NCI-H748 treated with DMSO at 0.1 percent for 48 hours (cell line): Measurements from ENCODE around the gene PRKAR1B.

Source experiments
- DNase-seq: peaks from one replicate; lab custom pipeline; 2025; lab: John Stamatoyannopoulos, UW

PRKAR1B gene

DNA sequence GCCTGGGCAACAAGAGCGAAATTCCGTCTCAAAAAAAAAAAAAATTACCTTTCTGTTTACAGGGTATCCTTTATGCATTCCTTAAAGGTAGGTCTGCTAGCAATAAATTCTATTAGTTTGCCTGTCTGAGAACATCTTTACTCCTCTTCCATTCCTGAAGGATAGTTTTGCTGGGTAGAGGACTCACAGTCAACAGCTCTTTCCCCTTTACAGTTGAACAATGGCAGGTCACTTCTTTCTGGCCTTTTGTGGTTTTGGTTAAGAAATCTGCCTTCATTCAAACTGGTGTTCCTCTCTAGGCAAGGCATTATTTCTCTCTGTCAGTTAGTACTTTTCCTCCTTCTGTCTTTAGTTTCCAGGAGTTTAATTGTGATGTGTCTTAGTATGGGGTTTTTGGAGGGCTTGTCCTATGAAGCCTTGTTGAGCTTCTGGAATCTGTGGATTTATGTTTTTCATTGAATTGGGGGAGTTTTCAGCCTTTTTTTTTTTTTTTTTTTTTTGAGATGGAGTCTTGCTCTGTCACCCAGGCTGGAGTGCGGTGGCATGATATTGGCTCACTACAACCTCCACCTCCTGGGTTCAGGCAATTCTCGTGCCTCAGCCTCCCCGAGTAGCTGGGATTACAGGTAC lies 5.3 kb downstream of the PRKAR1B start:
- no peak for DNase-seq

DNA sequence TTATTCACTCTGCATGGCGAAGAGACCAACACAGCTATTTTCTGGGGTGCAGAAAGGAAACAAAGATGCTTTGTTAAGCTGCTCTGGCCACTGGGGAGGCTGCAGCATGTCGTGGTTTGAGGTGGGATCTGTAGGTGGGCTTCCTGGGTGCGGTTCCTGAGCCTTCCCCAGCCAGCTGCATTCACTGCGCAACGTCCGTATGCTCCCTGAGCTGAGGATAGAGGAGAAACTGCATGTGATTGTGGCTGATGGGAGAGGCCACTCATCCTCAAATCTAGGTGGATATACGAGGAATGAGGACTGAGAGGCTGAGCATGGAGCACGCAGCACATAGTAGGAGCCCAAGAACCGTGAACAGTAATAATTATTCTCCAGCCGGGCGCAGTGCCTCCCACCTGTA lies 10.4 kb downstream of the PRKAR1B start:
- DNase-seq, result no peak

DNA sequence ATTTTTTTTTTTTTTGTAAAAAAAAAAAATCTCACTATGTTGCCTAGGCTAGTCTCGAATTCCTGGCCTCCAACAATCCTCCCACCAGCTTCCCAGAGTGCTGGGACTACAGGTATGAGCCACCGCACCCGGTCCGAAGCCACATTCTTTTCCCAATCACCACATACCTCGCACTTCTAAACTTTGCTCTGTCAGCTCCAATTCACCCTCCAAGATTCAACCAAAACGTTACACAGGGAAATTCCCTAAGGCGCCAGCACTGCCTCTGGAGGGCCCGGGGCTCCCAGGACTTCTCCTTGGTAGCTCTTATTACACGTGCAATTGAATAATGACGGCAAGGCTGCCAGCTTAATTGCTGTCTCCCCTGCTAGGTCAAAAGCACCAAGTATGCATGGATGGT lies 10.9 kb downstream of the PRKAR1B start:
- no peak for DNase-seq

DNA sequence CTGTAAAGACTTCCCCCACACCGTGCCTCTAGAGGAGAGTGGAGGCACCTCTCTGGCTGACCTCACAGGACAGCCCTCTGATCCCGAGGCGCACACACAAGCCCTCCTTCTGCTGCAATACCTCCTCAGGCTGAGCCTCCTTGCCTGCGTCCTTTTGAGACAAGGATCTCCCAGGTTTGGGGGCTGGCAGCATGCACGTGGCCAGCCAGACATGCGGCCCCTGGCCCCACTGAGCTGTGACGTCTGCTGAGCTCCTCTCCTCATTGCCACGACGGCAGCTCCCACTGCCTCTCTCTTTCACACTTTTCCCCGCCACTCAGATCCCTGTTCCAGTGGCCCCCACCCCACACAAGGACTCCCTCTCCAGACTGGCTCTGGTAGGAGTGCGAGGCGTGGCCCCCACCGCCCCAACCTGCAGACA lies 12.8 kb downstream of the PRKAR1B start:
- DNase-seq, result no peak

DNA sequence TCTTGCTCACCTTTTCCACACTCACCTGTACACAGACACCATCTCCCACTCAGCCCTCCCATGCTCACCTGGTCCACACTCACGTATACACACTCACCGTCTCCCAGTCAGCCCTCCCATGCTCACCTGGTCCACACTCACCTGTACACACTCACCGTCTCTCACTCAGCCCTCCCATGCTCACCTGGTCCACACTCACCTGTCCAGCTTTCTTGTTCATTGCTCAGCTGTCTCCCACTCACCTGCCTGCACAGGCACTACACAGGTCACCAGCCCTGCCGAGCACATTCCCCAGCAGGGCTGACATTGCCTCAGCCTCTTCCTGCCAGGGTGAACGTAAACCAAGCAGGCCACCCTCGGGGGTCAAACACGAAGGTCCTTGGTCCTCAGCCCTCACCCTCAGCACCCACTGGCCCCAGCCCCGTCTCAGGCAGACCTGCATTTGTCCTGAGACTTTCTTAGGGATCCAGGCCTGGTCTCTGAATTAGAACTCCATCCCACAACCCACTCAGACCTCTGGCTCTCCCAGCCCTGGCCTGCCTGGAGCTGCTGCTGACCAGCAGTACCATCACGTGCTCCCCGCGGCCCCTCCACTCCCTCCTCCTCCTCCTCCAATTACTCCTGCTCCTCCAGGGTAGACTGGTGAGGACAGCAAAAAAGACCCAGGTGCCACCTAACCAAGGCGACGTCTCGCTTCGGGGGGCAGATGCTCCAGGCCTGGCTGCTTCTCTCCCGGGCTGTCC lies 13.4 kb downstream of the PRKAR1B start:
- no peak for DNase-seq

DNA sequence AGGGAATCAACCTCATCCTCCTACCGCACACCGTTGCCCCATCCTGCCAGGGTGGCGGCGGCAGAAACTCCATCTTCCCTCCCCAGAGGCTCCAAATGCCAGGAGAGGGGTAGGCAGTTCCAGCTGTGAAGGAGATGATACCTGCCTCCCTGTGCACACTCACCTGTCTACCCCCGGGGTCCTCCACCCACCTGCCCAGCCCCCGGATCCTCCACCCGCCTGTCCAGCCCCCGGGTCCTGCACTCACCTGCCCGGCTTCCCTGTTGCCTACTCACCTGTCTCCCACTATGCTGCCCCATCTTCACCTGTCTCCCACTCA lies 14.0 kb downstream of the PRKAR1B start:
- no peak for DNase-seq

DNA sequence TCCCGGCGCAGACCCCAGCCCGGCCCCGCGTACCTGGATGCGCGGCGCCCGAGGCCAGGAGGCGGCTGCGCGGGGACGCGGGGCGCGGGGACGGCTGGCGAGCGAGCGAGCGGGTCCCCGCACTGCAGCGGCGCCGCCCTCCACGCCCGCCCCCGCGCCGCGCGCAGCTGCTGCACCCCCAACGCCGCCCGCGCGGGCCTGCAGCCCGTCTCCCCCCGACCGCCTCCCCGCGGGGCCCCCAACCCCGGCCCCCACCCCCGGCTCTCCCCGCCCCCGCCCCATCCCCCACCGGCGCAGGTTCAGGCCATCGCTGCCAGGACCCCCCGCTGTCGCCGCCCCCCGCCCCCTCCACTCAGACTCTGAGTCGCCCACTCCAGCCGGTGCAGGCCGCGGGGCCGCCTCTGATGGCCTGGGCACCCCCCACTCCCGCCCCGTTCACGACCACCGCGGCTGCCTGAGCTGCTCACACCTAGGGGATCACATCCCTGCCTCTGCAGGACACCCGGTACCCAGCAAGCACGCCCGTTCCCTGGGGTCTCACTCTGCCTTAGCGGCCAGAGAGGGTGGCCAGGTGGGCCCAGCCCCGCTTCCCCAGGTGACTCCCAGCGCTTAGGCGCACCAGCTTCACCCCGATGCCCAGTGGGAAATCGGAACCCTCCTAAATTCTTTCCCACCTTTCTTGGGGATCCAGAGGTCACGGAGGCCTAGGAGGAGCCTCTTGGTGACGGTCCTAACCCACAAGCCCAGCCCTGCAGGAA lies 14.5 kb downstream of the PRKAR1B start:
- no peak for DNase-seq

DNA sequence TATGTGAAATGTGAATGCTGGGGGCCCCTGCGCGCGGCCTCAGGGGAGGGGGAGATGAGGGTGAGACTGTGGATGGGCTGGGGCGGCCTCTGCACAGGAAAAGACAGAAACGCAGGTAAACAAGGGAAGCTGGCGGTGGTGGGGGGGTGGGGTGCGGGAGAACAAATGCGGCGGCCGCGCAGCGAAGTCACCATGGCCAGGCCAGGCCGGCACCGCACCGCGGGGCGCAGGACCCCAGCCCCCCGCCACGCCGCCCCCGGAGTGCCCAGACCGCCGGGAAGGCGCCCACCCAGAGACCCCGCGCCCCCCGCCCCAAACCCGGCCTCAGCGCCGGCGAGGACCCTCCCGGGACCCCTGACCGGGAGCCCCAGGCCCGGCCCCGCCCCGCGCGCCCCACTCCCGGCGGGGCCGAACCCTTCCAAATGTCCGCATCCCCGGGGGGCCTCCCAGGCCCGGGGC lies 15.1 kb downstream of the PRKAR1B start:
- DNase-seq, result no peak

DNA sequence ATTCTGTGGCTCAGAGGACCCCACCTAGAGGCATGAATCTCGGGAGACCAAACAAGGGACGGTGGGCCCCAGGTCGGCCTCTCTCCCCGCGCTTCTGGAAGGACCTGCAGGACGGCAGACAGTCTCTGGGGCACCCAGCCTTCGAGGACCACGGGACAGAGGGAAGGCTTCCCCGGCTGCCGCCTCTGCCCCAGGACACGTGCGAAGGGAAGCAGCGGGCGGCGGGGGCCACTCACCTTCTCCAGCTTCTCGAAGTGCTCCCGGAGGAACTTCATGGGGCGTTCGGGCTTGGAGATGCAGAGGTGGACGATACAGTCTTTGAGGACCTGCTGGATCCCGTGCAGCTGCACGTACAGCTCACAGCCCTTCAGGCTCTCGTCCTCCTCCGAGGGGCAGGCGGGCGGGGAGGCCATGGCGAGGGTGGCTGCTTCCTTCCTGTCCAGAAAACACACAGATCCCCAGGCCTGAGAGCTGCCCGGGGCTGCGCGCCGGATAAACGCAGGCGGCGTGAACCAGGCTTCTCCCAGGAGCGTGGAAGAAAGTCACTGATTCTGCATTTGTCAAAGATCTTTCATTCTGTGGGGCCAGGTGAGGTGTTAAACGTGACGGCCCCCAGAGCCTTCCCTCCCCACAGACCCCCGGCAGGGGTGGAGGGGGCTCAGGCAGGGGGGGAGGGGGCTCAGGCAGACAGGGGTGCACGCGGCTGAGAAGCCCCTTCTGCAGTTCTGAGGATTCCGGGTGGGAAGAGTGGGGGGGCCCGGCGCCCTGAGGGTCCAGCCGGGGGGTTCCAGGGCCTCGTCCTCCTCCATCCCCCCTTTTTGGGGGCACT lies 15.8 kb downstream of the PRKAR1B start:
- no peak for DNase-seq

DNA sequence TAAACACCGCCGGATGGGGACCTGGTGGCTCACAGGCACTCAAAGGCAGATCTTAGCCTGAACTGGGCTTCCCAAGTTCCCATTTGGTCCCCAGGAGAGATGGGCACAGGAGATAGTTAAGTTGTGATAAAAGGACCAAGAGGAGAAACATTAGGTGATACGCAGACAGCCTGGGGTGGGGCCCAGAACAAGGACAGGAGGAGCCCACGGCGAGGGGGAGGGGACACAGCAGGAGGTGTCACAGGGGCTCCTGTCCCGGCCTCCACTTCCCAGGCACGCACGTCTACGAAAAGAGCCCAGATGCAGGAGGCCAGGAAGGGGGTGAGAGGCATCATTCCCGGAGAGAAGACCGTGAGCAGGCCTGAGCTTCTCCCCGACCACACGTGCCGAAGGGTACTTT lies 16.9 kb downstream of the PRKAR1B start:
- DNase-seq, result no peak

DNA sequence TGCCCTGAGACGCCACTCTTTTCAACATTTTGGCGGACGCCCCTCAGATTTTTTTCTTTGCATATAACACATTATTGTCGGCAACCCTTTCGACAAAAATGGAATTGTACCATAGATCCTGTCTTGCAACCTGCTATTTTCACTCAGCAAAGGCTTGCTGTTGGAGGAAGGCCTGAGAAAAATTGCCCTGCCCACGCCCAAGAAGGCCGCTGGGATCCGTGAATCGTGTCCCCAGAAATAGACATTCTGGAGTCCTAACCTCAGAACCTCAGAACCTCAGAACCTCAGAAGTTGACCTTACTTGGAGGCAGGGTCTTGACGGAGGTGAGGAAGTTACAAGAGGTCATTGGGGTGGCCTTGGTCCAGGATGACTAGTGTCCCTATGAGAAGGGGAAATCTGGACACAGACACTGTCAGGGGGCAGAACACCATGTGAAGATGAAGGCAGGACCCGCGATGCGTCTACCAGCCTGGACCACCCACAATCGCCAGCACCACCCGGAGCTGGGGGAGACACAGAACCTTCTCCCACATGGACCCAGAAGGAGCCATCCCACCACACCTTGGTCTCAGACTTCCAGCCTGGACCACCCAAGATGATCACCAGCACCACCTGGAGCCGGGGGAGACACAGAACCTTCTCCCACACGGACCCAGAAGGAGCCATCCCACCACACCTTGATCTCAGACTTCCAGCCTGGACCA lies 19.6 kb downstream of the PRKAR1B start:
- no peak for DNase-seq

DNA sequence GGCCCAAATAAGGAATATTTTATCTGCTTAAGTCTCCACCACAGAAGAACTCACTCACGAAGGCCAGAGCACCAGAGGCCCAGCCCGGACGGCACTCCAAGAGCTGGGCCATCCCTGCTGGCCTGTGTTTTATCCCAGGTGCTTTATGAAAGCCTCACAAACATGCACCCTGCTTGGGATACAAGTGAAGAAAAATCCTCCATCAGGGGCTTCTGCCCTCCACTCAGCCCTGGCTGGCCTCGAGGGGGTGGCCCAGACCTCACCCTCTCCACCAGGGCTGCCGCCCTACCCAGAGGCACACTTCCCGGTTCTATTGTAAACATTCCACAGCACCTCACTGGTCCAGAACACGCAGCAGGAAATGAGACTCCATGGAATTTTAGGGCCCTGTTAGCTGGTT lies 20.4 kb downstream of the PRKAR1B start:
- DNase-seq, result no peak

DNA sequence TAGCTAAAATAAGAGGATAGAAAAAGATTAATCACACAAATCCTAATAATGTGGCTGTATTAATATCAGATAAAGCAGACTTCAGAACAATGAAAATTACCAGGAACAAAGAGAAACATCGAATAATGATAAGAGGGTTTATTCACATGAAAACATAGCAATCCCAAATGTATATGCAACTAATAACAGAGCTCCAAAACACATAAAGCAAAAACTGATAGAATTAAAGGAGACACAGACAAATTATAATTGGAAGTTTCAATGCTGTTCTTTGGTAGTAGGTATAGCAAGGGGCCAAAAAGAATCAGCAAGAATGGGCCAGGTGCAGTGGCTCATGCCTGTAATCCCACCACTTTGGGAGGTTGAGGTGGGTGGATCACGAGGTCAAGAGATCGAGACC lies 24.0 kb downstream of the PRKAR1B start:
- DNase-seq, result no peak

DNA sequence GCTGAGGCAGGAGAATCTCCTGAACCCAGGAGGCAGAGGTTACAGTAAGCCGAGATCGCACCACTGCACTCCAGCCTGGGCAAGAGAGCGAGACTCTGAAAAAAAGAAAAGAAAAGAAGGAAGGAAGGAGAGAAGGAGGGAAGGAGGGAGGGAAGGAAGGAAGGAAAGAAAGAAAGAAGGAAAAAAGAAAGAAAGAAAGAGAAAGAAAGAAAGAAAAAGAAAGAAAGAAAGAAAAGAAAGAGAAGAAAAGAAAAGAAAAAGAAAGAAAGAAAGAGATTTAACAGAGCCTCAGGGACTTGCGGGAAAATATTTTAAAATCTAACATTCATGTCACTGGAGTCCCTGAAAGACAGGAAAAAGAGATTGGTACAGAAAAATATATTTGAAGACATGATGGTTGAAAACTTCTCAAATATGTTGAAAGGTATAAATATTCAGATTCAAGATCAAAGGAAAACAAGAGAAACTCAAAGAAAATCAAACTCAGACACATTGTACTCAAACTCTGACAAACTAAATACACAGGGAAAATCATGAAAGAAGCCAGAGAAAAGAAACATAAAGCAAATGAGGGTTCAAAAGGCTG lies 25.9 kb downstream of the PRKAR1B start:
- no peak for DNase-seq

DNA sequence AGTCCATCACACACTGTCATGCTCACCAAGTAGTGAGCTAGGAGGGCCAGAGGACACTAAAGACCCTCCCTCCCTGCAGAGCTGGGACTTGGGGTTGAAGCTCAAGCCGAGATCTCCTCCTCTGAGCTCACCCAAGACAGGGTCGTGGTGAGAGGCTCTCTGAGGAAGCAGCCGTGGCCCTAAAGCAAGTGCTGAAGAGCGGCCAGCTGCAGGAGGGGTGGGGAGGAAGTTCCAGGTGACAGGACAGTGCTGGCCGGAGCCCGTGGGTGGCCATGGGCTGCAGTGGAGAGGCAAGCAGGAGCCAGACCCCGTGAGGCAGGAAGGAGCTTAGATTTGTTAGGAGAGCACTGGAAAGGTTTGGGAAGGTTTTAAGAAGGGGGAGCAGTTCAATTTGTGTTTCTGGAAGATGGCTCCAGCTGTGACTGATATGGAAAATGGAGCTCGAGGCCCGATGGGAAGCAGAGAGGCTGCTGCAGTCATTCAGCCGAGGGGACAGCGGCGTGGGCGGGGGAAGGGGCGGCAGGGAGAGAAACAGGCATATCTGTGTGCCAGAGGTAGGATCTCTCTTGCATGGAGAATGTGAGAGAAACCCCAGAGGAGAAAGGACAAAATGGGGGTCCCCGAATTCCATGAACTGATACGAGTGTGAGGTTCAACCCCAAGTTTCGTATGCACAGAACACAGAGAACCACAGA lies 27.5 kb downstream of the PRKAR1B start:
- no peak for DNase-seq

DNA sequence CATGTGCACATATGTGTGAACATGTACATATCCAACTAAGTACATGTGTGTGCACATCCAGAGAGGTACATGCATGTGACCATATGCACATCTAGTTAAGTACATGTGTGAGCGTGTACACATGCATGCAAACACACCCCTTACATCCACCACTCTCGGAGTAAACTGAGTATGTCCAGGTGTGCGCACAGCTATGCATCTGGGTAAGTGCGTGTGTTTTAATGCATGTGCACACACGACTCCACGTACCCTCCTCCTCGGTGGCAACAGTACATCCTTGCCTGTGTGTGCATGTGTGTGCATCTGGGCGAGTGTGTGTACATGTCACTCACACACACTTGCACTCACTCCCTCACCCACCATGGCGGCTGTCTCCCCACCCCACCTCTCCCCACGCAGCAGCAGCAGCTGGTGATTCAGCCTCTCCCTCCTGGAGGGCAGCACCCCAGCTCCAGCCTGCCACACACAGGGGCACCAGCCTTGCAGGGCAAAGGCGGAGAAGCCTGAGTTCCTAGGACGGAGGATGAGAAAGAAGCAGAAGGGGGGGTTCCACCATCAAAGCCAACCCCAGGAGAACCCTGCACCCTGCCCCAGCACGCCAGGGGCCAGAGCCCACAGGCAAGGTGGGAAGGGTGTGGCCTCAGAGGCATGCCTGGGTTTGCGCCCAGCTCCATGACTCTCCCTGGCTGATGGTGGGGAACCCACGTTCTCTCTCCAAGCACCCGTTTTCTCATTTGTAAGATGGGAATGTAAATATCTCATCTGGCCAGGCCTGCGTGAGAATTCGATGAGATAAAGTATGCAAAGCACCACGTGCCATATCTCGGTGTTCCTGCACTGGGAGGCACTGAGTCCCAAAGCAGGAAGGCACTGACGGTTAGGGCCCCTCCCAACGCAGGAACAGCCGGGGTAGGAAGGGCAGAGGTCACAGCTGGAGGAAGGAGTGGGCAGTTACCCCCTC lies 28.3 kb downstream of the PRKAR1B start:
- no peak for DNase-seq

DNA sequence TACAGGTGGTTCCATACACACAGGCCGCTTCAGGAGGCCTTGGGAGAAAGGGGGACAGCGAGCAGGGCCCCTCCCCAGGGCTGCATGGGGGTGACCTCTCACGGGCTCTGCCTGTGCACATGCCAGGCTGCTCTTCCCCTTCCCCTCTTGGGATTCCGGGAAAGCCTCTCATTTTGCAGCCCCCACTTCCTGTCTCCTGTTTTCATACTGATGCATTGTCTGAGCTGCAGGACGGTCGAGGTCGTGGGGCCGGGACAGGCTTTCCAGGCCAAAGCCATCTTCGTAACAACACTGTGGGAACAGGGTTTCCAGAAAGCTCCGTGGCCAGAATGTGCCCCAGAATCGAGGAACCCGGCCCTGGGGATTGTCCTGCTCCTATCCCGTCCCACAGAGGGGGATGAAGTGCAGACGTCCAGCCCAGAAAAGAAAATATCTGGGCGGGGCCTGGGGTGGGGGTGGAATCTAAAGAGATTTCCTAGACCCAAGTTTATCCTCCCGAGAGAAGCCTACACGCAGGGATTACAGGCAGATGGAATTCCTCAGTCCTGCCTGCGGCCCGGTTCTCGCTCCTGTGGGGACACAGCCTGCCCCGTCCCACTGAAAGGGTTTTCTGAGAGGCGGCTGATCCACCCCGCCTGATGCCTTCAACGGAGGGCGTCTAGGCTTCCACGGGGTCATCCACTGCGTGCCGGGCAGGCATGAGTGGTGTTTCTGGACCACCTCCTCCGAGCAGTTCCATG lies 30.1 kb downstream of the PRKAR1B start:
- no peak for DNase-seq

DNA sequence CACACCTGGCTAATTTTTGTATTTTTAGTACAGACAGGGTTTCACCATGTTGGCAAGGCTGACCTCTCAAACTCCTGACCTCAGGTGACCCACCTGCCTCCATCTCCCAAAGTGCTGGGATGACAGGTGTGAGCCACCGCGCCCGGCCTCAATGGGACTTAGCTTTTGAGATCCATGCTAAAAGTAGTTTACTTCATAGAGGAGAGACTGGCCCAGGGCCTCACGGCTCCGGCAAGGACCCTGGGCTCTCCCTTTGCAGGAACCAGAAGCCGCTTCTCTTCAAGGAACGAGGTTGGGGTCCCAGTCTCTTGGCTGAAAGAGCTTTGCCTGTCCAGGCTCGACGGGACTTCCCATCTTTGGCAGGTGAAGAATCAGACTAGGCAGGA lies 30.7 kb downstream of the PRKAR1B start:
- DNase-seq, result no peak

DNA sequence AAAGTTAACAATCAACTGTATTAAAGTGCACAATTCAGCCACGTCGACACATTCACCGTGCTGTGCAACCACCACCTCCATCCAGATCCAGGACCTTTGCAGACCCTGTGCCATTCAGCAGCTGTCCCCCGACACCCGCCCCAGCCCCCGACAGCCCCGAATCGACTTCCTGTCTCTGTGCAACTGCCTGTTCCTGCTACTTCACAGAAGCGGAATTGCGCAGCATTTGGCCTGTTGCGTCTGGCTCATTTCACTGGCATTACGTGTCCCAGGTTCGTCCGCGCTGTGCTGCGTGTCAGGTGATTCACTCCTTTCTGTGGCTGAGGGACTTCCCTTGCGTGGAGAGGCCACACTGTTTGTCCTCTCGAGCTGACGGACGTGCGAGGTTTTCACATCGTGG lies 33.8 kb downstream of the PRKAR1B start:
- no peak for DNase-seq
